Endothelial cell of umbilical vein (primary cell): ENCODE data around the gene SNPH. TPM values are rescaled to one million over a fixed set of nuclear protein-coding genes. Genes with fewer than 3 reads are reported as not detected.

Experiments used
- BruUV-seq: library from RNA; stranded (reverse); fragments of 400-500 nt; replicated peaks from 2 replicates; lab custom pipeline; 2021; lab: Mats Ljungman, UMichigan
- CTCF ChIA-PET: fragments of 300-600, 350-600 bp; sonication (Branson Sonifier 250); formaldehyde crosslinking; loops from one replicate; lab custom pipeline; 2021; ENCODE audit warnings: antibody characterized with exemption, inconsistent platforms; lab: Charles Lee
- POLR2A ChIA-PET: fragments of 300-600, 350-600 bp; sonication (Branson Sonifier 250); formaldehyde crosslinking; loops from one replicate; lab custom pipeline; 2021; ENCODE audit warnings: antibody characterized with exemption, inconsistent platforms; lab: Charles Lee
- DNase-seq: peaks from one replicate; pipeline ENCODE4 v3.0.0-alpha.2; 2011; ENCODE audit warnings: low read depth, low spot score
- FAIRE-seq: peaks from 2 replicates; lab custom pipeline; 2011; peaks lifted over from hg19 to GRCh38; lab: Jason Lieb, UNC
- H2AFZ ChIP-seq: 2 replicates; pipeline ENCODE4 v1.6.0; 2012; ENCODE audit warnings: low read depth, low read length, control low read depth, inconsistent platforms
- H3K27ac ChIP-seq: 2 replicates; pipeline ENCODE4 v1.5.1; 2011; ENCODE audit warnings: low read depth, mild to moderate bottlenecking, control low read depth, low read length, moderate library complexity; ENCODE audit not compliant: insufficient read depth
- H3K27me3 ChIP-seq, 2 experiments: 2 replicates each; pipeline versions ENCODE4 v1.6.0 to v1.6.1; 2011; ENCODE audit warnings: low read length in 2 of 2, mixed read lengths in 1 of 2; ENCODE audit not compliant: control insufficient read depth in 2 of 2, insufficient read depth in 2 of 2
- H3K36me3 ChIP-seq, 2 experiments: 2 replicates in 1 of 2; 3 replicates in 1 of 2; pipeline ENCODE4 v1.5.1; 2011; ENCODE audit warnings: low read length in 2 of 2, mild to moderate bottlenecking in 1 of 2, moderate library complexity in 1 of 2; ENCODE audit not compliant: control insufficient read depth in 2 of 2, insufficient read depth in 2 of 2; ENCODE audit errors: extremely low read depth in 1 of 2
- H3K4me1 ChIP-seq: 3 replicates; pipeline ENCODE4 v1.5.1; 2011; ENCODE audit warnings: mild to moderate bottlenecking, low read length; ENCODE audit not compliant: control insufficient read depth, insufficient read depth; ENCODE audit errors: extremely low read depth
- H3K4me2 ChIP-seq: 2 replicates; pipeline ENCODE4 v1.6.1; 2011; ENCODE audit warnings: low read length, control low read depth, mixed read lengths; ENCODE audit not compliant: insufficient read depth
- H3K4me3 ChIP-seq, 3 experiments: fragments of 200-600 bp in 1 of 3; sonication (generic), shearing (Covaris generic) in 1 of 3; replicated peaks in 1 of 3; 2 replicates each; pipeline ENCODE4 v1.5.1; 2011 to 2016; ENCODE audit warnings: control low read depth in 3 of 3, low read length in 3 of 3, mild to moderate bottlenecking in 2 of 3, inconsistent platforms in 1 of 3, low read depth in 1 of 3, moderate library complexity in 1 of 3; ENCODE audit not compliant: insufficient read depth in 1 of 3
- H3K79me2 ChIP-seq: 2 replicates; pipeline ENCODE4 v1.6.0; 2012; ENCODE audit warnings: low read length, inconsistent platforms; ENCODE audit not compliant: control insufficient read depth, insufficient read depth
- H3K9ac ChIP-seq: replicated peaks from 2 replicates; pipeline ENCODE3; 2011; ENCODE audit warnings: low read length, control low read depth; ENCODE audit not compliant: insufficient read depth; ENCODE audit errors: extremely low read depth
- H3K9me1 ChIP-seq: replicated peaks from 3 replicates; pipeline ENCODE4 v1.6.0; 2011; ENCODE audit warnings: mild to moderate bottlenecking, low read length; ENCODE audit not compliant: control insufficient read depth, insufficient read depth; ENCODE audit errors: extremely low read depth
- H3K9me3 ChIP-seq: replicated peaks from 2 replicates; pipeline ENCODE4 v1.5.1; 2012; ENCODE audit warnings: low read length, inconsistent platforms; ENCODE audit not compliant: control insufficient read depth, insufficient read depth
- H4K20me1 ChIP-seq: replicated peaks from 2 replicates; pipeline ENCODE3; 2011; ENCODE audit warnings: mild to moderate bottlenecking, low read length; ENCODE audit not compliant: control insufficient read depth, insufficient read depth; ENCODE audit errors: extremely low read depth
- CTCF ChIP-seq, 2 donors: IDR thresholded peaks; 1 replicate in 1 of 2; 2 replicates in 1 of 2; pipeline ENCODE4 v1.5.1; 2011; ENCODE audit warnings: low read length in 2 of 2, mild to moderate bottlenecking in 2 of 2, moderate library complexity in 2 of 2, control low read depth in 1 of 2, inconsistent platforms in 1 of 2, low read depth in 1 of 2; ENCODE audit not compliant: insufficient read depth in 1 of 2; ENCODE audit errors: extremely low read depth in 1 of 2
- EZH2 ChIP-seq: IDR thresholded peaks from 2 replicates; pipeline ENCODE4 v1.6.1; 2012; ENCODE audit warnings: borderline replicate concordance, low read depth, mild to moderate bottlenecking, moderate library complexity, low read length, inconsistent platforms; ENCODE audit not compliant: severe bottlenecking
- FOS ChIP-seq: IDR thresholded peaks from 2 replicates; pipeline ENCODE4 v1.6.1; 2011; ENCODE audit warnings: mild to moderate bottlenecking, low read length, moderate library complexity, borderline replicate concordance; ENCODE audit not compliant: insufficient read depth
- GATA2 ChIP-seq: IDR thresholded peaks from 2 replicates; pipeline ENCODE4 v1.7.0; 2011; ENCODE audit warnings: low read depth, mild to moderate bottlenecking, moderate library complexity, mixed read lengths, low read length; ENCODE audit not compliant: insufficient read length, insufficient read depth
- JUN ChIP-seq: IDR thresholded peaks from 2 replicates; pipeline ENCODE4 v1.6.1; 2011; ENCODE audit warnings: borderline replicate concordance, low read depth; ENCODE audit not compliant: insufficient read length, insufficient read depth
- MAX ChIP-seq: IDR thresholded peaks from 2 replicates; pipeline ENCODE4 v1.6.1; 2011; ENCODE audit not compliant: insufficient read depth, insufficient read length
- MYC ChIP-seq: IDR thresholded peaks from one replicate; pipeline ENCODE4 v1.6.1; 2011; ENCODE audit warnings: mild to moderate bottlenecking, low read depth, low read length
- POLR2A ChIP-seq: IDR thresholded peaks from 2 replicates; pipeline ENCODE4 v1.6.1; 2012; ENCODE audit warnings: low read depth, mild to moderate bottlenecking, control low read depth, low read length
- POLR2AphosphoS5 ChIP-seq: IDR thresholded peaks from 2 replicates; pipeline ENCODE4 v1.6.1; 2012; ENCODE audit warnings: low read depth, mild to moderate bottlenecking, control low read depth, low read length, moderate library complexity; ENCODE audit not compliant: insufficient read depth
- dilution Hi-C: fragments of 300-500 bp; cut with MboI; formaldehyde crosslinking; loops from one replicate; pipeline ENCODE4 v1.15.0; 2019; ENCODE audit warnings: low sequenced_read_pairs; ENCODE audit not compliant: extremely low pct_ligation_motif_present
- intact Hi-C: fragments of 100-400 bp; cut with micrococcal nuclease; formaldehyde crosslinking; loops from one replicate; pipeline ENCODE4 v1.10.0; 2022
- polyA plus RNA-seq, 4 experiments: library from polyadenylated mRNA; depleted of rRNA in 3 of 4; stranded (reverse) in 3 of 4; unstranded in 1 of 4; fragments of >200 nt; gene quantifications; 2 replicates each; pipeline versions ENCODE4 v1.2.1 to v1.2.3, GENCODE V29; 2011 to 2012; ENCODE audit warnings: missing spikeins in 1 of 4
- total RNA-seq: library from RNA; stranded (reverse); gene quantifications from 2 replicates; pipeline ENCODE4 v1.2.3, GENCODE V29; 2021

Gene SNPH
- total and polyA plus RNA-seq, 2 donors (not counting 3 experiments of a cell fraction or from before 2014, with no cell fraction given) = 2.3 to 5.5 TPM

- Histone ChIP-seq H3K27ac (peak overlapping the region; percentile 99), H3K36me3 (no peaks in the 10 kb centered on the region), H3K9ac (peak overlapping the region; percentile 99), H3K9me3 (no peaks in the 10 kb centered on the region), H2AFZ (no peak overlapping the region), H3K27me3 (no peaks in the 10 kb centered on the region), H3K4me1 (peaks cover 57% of the 10 kb centered on the region), H4K20me1 (no peaks in the 10 kb centered on the region), H3K9me1 (no peaks in the 10 kb centered on the region), H3K79me2 (peaks cover 13% of the 10 kb centered on the region), H3K4me3 (no peak overlapping the region), H3K4me2 (peak overlapping the region; percentile 26)
- ChIA-PET POLR2A (interaction anchor here (0.5 to 1.7 kb wide), 5 partner anchors 9 to 68 kb away, joined by 3 to 4 read pairs (median 3); no protein-coding TSS in a partner anchor), CTCF (interaction anchor here (0.6 to 2.4 kb wide), 14 partner anchors 10 to 181 kb away, joined by 3 to 21 read pairs (median 4); partner anchors contain the start of gene NSFL1C)
- no peak for FAIRE-seq
- DNase-seq = no peak
- dilution Hi-C loops = loop anchor here (25.0 kb wide), 1 partner anchor 114 kb away; no protein-coding TSS in a partner anchor
- TF ChIP-seq JUN (no peak), POLR2AphosphoS5 (no peak), FOS (no peak), GATA2 (no peak), POLR2A (no peak), MAX (no peak), MYC (no peak), CTCF (IDR thresholded peaks at IDR 0.05; ENCODE audit: extremely low read depth in 1 of 2, insufficient read depth in 1 of 2, low read depth in 1 of 2, low read length in 2 of 2) (no peak), EZH2 (no peak)
- intact Hi-C loops = loop anchor here (1.0 to 5.0 kb wide), 5 partner anchors 10 to 488 kb away; partner anchors contain the start of gene RAD21L1
- BruUV-seq = TSS peak; percentile 44
Observed at GRCh38 chr20:1323256-1323655, 57.2 kb downstream of the SNPH start.
